GM18867 (cell line): ENCODE measurements around the gene HDGFL2.
A peak's percentile ranks its signal among the peaks of the same experiment; 100 is the strongest.

Experiments used
- ATAC-seq: cut with Tn5 transposase; IDR thresholded peaks from one replicate; pipeline ENCODE4 v1.9.1; 2021; ENCODE audit warnings: mild to moderate bottlenecking, moderate library complexity; ENCODE audit not compliant: unreplicated experiment

The HDGFL2 gene

GRCh38 chr19:4464815-4465581 is 7.1 kb upstream of the HDGFL2 start:
- no peak for ATAC-seq

- ATAC-seq: no peak
These were observed 4.3 kb upstream of the HDGFL2 start for GRCh38 chr19:4467835-4468234.

GRCh38 chr19:4471403-4472173 is 509 bp upstream of the HDGFL2 start:
- peak; percentile 80 for ATAC-seq

- no peak for ATAC-seq
These were observed 1.1 kb downstream of the HDGFL2 start for GRCh38 chr19:4473011-4473762.

- no peak for ATAC-seq
These were observed 1.8 kb downstream of the HDGFL2 start for GRCh38 chr19:4473763-4474513.

- ATAC-seq: no peak
These were observed 2.5 kb downstream of the HDGFL2 start for GRCh38 chr19:4474514-4475022.

GRCh38 chr19:4477034-4477801 is 5.1 kb downstream of the HDGFL2 start:
- no peak for ATAC-seq

GRCh38 chr19:4482721-4483364 is 10.7 kb downstream of the HDGFL2 start:
- ATAC-seq: no peak

GRCh38 chr19:4483385-4483784 is 11.3 kb downstream of the HDGFL2 start:
- no peak for ATAC-seq

- no peak for ATAC-seq
These were observed 15.5 kb downstream of the HDGFL2 start for GRCh38 chr19:4487572-4487971.

GRCh38 chr19:4488496-4488895 is 16.4 kb downstream of the HDGFL2 start:
- no peak for ATAC-seq

GRCh38 chr19:4491446-4491845 is 19.3 kb downstream of the HDGFL2 start:
- ATAC-seq: no peak

- no peak for ATAC-seq
These were observed 20.4 kb downstream of the HDGFL2 start for GRCh38 chr19:4492337-4493103.

- ATAC-seq: no peak
These were observed 21.2 kb downstream of the HDGFL2 start for GRCh38 chr19:4493104-4493928.

GRCh38 chr19:4493929-4494690 is 22.0 kb downstream of the HDGFL2 start:
- no peak for ATAC-seq

GRCh38 chr19:4494691-4495064 is 22.6 kb downstream of the HDGFL2 start:
- ATAC-seq: no peak

- ATAC-seq: no peak
These were observed 23.4 kb downstream of the HDGFL2 start for GRCh38 chr19:4495471-4495870.
